Duodenal mucosa (tissue), 2 donors: ENCODE data around the gene HHIPL1.
"Not testable (repeated sequence)": the region's sequence is repeated elsewhere in the genome, so short reads cannot be mapped to it uniquely, and the experiment has no call there.

Source experiments
- H3K27ac ChIP-seq: one replicate; pipeline ENCODE4 v1.7.0; 2013; ENCODE audit warnings: low read depth, low read length
- H3K27me3 ChIP-seq, 2 donors: one replicate each; pipeline ENCODE4 v1.7.0; 2013; ENCODE audit warnings: low read length in 2 of 2, control low read depth in 1 of 2; ENCODE audit not compliant: insufficient read depth in 2 of 2, control insufficient read depth in 1 of 2
- H3K36me3 ChIP-seq, 2 donors: one replicate each; pipeline ENCODE4 v1.7.0; 2013; ENCODE audit warnings: low read length in 2 of 2, control low read depth in 1 of 2; ENCODE audit not compliant: insufficient read depth in 2 of 2, control insufficient read depth in 1 of 2
- H3K4me1 ChIP-seq, 2 donors: one replicate each; pipeline ENCODE4 v1.7.0; 2013; ENCODE audit warnings: low read length in 2 of 2, control low read depth in 1 of 2; ENCODE audit not compliant: insufficient read depth in 2 of 2, control insufficient read depth in 1 of 2
- H3K4me3 ChIP-seq, 2 donors: one replicate each; pipeline ENCODE4 v1.7.0; 2013; ENCODE audit warnings: low read length in 2 of 2, low read depth in 1 of 2
- H3K9ac ChIP-seq, 2 donors: one replicate each; pipeline ENCODE4 v1.7.0; 2013; ENCODE audit warnings: low read length in 2 of 2, low read depth in 1 of 2
- H3K9me3 ChIP-seq, 2 donors: one replicate each; pipeline ENCODE4 v1.7.0; 2013; ENCODE audit warnings: low read length in 2 of 2, control low read depth in 1 of 2; ENCODE audit not compliant: control insufficient read depth in 1 of 2

The HHIPL1 gene

DNA sequence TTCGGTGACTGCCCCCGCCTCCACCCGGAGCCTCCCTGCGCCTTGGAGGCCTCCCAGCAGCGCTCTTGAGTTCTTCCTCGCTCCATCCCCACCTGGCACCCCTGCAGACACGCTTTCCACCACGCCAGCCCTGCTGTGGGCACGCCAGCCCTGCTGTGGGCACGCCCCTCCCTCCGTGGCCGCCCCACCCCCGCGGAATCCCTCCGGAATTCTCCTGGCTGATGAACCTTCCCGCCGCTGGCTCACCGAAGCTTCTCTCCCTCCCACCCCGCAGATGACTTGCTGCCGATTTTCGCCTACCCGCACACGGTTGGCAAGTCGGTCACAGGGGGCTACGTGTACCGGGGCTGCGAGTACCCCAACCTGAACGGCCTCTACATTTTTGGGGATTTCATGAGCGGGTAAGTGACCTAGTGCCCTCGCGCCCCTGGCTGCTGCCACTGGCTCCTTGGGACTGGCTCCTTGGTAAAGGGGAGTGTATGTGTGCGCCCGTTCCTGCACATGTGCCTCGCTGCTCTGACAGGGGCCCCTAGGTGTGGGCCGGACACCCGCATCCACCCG lies 15.2 kb downstream of the HHIPL1 start:
- no peaks in the 10 kb centered on the region for H3K4me1 ChIP-seq
- no peaks in the 10 kb centered on the region for H3K36me3 ChIP-seq
- H3K27ac ChIP-seq: no peak overlapping the region
- H3K9ac ChIP-seq: no peak overlapping the region
- no peaks in the 10 kb centered on the region for H3K9me3 ChIP-seq
- peaks cover 33 to 35% of the 10 kb centered on the region in 2 donors for H3K27me3 ChIP-seq
- no peak overlapping the region for H3K4me3 ChIP-seq

DNA sequence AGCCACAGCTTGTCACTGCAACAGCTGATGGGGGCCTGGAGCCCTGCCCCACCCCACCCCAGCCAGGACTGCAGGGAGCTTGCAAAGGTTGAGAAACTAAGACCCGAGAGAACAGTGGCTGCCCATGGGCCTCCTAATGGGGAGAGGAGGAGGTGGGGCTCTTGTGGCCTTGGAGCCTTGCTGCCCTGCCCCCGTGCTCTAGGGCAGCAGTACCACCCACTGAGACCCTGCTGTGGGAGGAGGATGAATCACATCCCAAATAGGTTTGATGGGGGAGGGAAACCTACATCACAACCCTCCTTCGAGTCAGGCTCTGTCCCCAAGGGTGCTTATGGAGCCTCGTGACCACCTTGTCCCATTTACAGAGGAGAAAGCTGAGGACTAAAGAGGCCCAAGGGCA lies 15.9 kb downstream of the HHIPL1 start:
- Histone ChIP-seq H3K27me3 (peaks cover 33 to 35% of the 10 kb centered on the region in 2 donors), H3K9me3 (no peaks in the 10 kb centered on the region), H3K9ac (no peak overlapping the region), H3K27ac (no peak overlapping the region), H3K36me3 (no peaks in the 10 kb centered on the region), H3K4me3 (no peak overlapping the region), H3K4me1 (no peaks in the 10 kb centered on the region)

DNA sequence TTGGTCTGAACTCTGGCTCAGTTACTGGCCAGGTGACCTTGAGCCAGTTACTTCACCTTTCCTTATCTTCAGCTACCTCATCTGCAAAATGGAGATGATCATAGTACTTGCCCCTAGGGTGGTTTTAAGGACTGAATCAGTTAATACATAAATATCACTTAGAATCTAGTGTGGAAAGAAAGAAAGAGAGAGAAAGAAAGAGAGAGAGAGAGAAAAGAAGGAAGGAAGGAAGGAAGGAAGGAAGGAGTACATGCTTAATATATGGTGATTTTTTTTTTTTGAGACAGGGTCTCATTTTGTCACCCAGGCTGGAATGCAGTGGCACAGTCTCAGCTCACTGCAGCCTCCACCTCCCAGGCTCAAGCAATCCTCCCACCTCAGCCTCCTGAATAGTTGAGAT lies 16.3 kb downstream of the HHIPL1 start:
- not testable (repeated sequence) for H3K4me3 ChIP-seq, H3K9me3 ChIP-seq, H3K9ac ChIP-seq, H3K4me1 ChIP-seq, H3K27ac ChIP-seq, H3K36me3 ChIP-seq
- peaks cover 33% of the 10 kb centered on the region in 2 donors for H3K27me3 ChIP-seq

DNA sequence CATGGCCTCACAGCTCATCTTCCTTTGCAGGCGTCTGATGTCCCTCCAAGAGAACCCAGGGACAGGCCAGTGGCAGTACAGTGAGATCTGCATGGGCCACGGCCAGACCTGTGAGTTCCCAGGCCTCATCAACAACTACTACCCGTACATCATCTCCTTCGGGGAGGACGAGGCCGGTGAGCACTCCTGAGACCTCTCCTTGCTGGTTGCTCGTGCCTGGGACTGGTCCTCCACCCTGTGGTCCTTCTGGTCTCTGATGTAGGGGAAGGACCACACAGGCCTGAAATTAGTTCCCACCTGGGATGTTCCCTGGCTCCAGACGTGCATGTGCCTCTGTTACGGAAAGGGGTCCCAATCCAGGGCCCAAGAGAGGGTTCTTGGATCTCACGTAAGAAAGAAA lies 17.9 kb downstream of the HHIPL1 start:
- H3K27ac ChIP-seq: no peak overlapping the region
- H3K9me3 ChIP-seq: no peaks in the 10 kb centered on the region
- H3K27me3 ChIP-seq: peaks cover 24% of the 10 kb centered on the region in 2 donors
- no peaks in the 10 kb centered on the region for H3K4me1 ChIP-seq
- H3K9ac ChIP-seq: no peak overlapping the region
- H3K36me3 ChIP-seq: no peaks in the 10 kb centered on the region
- no peak overlapping the region for H3K4me3 ChIP-seq

DNA sequence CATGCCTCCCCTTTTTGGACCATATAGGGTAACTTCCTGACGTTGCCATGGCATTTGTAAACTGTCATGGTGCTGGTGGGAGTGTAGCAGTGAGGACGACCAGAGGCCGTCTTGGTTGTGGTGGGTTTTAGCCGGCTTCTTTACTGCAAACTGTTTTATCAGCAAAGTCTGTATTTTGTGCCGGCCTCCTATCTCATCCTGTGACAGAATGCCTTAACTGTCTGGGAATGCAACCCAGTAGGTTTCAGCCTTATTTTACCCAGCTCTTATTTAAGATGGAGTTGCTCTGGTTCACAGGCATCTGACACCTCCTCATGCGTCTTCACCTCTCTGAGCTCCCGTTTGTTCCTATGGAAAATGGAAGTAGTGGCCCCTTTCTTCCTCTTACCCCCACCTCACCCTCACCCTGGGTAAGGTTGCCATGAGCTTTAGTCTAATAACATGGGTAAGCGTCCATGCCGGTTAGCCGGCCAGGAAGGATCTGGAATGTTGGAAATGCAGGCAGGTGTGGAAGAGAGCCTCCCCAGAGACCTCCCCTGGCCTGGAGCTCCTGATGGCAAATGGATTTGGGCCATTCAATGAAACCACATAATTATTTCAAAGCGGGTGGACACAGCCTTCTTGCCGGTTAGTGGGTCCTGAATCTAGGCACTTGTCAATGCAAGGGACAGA lies 18.6 kb downstream of the HHIPL1 start:
- Histone ChIP-seq H3K9ac (no peak overlapping the region), H3K4me1 (no peaks in the 10 kb centered on the region), H3K27ac (no peak overlapping the region), H3K36me3 (no peaks in the 10 kb centered on the region), H3K9me3 (no peaks in the 10 kb centered on the region), H3K4me3 (no peak overlapping the region), H3K27me3 (peaks cover 17% of the 10 kb centered on the region in 2 donors)

DNA sequence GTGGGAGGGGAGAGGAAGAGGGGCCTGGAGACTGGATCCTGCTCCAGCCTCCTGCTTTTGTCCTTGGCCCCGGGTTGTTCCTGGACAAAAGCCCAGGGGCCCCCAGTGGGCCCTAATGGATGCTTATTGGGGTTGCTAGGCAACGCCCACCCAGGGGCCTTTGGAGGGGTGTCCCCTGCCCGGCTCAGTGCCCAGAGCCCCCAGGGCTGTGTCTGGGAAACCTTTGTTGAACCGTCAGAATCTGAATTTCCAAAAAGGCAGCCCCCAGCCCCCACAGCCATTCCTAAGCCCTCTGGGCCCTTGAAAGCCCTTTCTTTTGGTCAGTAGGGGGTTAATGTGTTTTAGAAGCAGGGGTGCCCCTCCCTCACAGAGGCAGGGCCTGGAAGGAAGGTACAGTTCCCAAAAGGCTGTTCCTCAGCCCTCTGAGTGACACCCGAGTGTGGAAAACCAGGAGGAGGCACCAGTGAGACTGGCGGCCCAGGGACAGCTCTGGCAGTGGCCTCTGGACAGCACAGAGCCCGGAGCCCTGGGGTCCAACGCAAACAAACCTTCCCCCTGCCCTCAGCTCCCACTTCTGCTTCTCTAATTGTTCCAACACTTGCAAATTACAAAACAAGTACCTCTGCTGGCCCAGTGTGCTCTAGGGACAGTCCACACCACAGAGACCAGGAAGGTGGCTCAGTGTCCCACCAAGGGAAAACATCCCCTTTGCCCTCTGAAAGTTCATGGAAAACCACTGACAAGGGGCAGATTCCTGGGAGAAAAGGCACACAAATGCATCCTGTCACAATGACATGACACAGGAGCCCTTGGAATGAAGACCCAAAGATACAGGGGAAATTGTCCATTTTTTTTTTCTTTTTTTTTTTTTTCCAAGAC lies 19.4 kb downstream of the HHIPL1 start:
- Histone ChIP-seq H3K27me3 (peaks cover 9 to 10% of the 10 kb centered on the region in 2 donors), H3K4me3 (no peak overlapping the region), H3K9ac (no peak overlapping the region), H3K4me1 (no peaks in the 10 kb centered on the region), H3K9me3 (no peaks in the 10 kb centered on the region), H3K27ac (no peak overlapping the region), H3K36me3 (no peaks in the 10 kb centered on the region)

DNA sequence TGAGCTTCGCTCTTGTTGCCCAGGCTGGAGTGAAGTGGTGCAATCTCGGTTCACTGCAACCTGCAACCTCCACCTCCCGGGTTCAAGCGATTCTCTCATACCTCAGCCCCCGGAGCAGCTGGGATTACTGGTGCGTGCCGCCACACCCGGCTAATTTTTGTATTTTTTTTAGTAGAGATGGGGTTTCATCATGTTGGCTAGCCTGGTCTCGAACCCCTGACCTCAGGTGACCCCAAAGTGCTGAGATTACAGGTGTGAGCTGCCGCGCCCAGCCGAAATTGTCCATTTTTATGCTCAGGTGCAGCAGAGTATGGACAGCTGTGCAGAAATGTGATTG lies 20.0 kb downstream of the HHIPL1 start:
- Histone ChIP-seq H3K27me3 (peaks cover 9 to 10% of the 10 kb centered on the region in 2 donors), H3K4me1 (no peaks in the 10 kb centered on the region), H3K9ac (no peak overlapping the region), H3K9me3 (no peaks in the 10 kb centered on the region), H3K27ac (no peak overlapping the region), H3K36me3 (no peaks in the 10 kb centered on the region), H3K4me3 (no peak overlapping the region)

DNA sequence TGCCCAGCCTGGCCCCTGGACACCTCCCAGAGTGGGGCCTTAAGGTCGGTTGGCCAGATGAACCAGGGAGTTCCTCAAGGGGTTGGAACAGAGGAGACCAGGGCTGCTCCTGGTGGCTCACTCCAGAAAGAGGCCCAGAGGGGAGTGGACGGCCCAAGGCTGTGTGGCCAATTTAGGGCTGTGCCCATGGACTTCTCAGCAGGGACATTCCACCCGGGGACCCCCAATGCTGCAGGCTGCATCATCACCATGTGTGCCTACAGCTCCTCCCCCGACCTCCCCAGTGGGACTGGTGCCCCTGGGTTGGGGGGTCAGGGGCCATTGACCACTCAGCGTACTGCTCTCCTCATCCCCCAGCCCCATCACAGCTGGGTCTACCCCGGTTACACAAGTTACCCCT lies 21.6 kb downstream of the HHIPL1 start:
- Histone ChIP-seq H3K4me1 (peaks cover 3 to 5% of the 10 kb centered on the region in 2 donors), H3K27ac (no peak overlapping the region), H3K36me3 (no peaks in the 10 kb centered on the region), H3K9me3 (no peaks in the 10 kb centered on the region), H3K27me3 (no peaks in the 10 kb centered on the region), H3K9ac (no peak overlapping the region), H3K4me3 (no peak overlapping the region)

DNA sequence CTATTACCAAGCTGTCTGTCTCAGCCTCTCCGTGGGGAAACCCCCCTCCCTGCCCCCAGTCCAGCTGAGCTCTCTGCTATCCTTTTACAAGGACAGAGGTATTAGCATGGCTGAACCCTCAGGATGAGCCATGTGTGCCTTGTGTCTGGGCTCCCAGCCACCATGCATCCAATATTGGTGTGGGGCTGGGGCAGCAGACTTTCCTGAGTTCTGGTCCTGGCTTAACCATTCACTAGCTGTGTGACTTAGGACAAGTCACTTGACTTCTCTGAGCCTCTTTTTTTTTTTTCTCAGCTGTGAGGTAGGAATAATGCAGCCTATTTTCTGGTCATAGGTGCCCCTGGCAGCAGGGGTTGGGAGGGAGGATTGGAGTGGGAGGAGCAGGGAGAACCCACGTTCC lies 22.1 kb downstream of the HHIPL1 start:
- H3K36me3 ChIP-seq: no peaks in the 10 kb centered on the region
- H3K4me1 ChIP-seq: peaks cover 7 to 10% of the 10 kb centered on the region in 2 donors
- no peaks in the 10 kb centered on the region for H3K27me3 ChIP-seq
- H3K9me3 ChIP-seq: no peaks in the 10 kb centered on the region
- no peak overlapping the region for H3K9ac ChIP-seq
- H3K4me3 ChIP-seq: no peak overlapping the region
- no peak overlapping the region for H3K27ac ChIP-seq

DNA sequence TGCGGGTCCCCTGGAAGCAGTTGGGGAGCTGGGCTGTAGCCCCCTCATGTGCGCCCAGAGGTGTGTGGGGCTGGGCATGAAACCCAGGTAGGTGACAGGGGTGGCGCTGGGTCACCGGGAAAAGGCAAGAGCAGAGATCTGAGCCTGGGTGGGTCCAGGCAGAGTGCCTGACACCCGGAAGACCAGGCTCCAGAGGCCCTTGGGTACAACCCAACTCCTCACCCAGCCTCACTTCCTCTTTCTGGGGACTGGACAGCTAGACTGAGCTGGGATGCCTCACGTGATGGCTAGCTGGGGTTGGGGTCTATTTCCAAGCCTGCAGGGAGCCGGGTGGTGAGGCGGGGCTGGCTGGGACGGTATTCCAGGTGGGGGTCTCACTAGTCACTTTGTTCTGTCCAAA lies 22.9 kb downstream of the HHIPL1 start:
- no peak overlapping the region for H3K4me3 ChIP-seq
- H3K9ac ChIP-seq: no peak overlapping the region
- no peaks in the 10 kb centered on the region for H3K36me3 ChIP-seq
- peaks cover 15% of the 10 kb centered on the region in 2 donors for H3K4me1 ChIP-seq
- no peak overlapping the region for H3K27ac ChIP-seq
- H3K27me3 ChIP-seq: no peaks in the 10 kb centered on the region
- no peaks in the 10 kb centered on the region for H3K9me3 ChIP-seq
